Measurements from ENCODE around the gene RBMS1. TPM values are rescaled to one million over a fixed set of nuclear protein-coding genes. Genes with fewer than 3 reads are reported as not detected.

The RBMS1 gene
- total and polyA plus RNA-seq, 2 of the 13 experiments (the other 11 are each of a cell fraction or from before 2014, with no cell fraction given) = 55.5 to 110 TPM

DNA sequence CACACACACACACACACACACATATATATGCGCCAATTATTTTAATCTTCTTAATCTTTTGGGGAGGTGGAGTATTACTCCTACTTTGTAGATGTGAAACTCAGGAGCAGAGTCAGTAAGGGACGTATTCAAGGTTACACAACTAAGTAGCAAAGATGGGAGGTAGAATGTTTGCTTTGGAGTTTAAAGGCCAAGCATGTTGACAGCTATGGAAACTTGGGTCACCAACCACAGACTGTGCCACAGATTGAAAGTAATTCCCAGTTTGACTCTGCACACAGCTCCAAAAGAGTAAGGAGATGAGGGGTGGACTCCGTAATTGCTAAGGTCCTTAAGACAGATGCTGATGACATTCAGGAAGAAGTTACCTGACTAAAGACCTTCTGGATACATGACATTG lies 168.7 kb downstream of the RBMS1 start (continued):
- no peak for TF ChIP-seq UBTF (CRISPR knock-in tag; IDR thresholded peaks at IDR 0.05)
- no peak for TF ChIP-seq DNMT3B (CRISPR knock-in tag; conservative IDR thresholded peaks at IDR 0.05)
- TF ChIP-seq ZNF841 (CRISPR knock-in tag; IDR thresholded peaks at IDR 0.05; ENCODE audit: borderline replicate concordance) = no peak
- TF ChIP-seq TGIF2 (CRISPR knock-in tag; IDR thresholded peaks at IDR 0.05) = peak; percentile 29; the same call in 1 of the 2 replicates
- TF ChIP-seq KMT2A (CRISPR knock-in tag; IDR thresholded peaks at IDR 0.05) = no peak
- TF ChIP-seq, protein P1, sequence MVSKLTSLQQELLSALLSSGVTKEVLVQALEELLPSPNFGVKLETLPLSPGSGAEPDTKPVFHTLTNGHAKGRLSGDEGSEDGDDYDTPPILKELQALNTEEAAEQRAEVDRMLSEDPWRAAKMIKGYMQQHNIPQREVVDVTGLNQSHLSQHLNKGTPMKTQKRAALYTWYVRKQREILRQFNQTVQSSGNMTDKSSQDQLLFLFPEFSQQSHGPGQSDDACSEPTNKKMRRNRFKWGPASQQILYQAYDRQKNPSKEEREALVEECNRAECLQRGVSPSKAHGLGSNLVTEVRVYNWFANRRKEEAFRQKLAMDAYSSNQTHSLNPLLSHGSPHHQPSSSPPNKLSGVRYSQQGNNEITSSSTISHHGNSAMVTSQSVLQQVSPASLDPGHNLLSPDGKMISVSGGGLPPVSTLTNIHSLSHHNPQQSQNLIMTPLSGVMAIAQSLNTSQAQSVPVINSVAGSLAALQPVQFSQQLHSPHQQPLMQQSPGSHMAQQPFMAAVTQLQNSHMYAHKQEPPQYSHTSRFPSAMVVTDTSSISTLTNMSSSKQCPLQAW (CRISPR knock-in tag; IDR thresholded peaks at IDR 0.05) = no peak
- no peak for TF ChIP-seq ZKSCAN1 (IDR thresholded peaks at IDR 0.05; ENCODE audit: low read length)
- TF ChIP-seq NKX3-1 (CRISPR knock-in tag; IDR thresholded peaks at IDR 0.05) = no peak
- TF ChIP-seq ZNF235 (CRISPR knock-in tag; IDR thresholded peaks at IDR 0.05; ENCODE audit: borderline replicate concordance) = no peak
- no peak for TF ChIP-seq CERS6 (CRISPR knock-in tag; IDR thresholded peaks at IDR 0.05)
- no peak for TF ChIP-seq BORCS8-MEF2B (CRISPR knock-in tag; IDR thresholded peaks at IDR 0.05)
- peak; percentile 19; the same call in 1 of the 2 replicates for TF ChIP-seq ZNF331 (CRISPR knock-in tag; IDR thresholded peaks at IDR 0.05)
- peak; percentile 78 for TF ChIP-seq GATAD2A (CRISPR knock-in tag; IDR thresholded peaks at IDR 0.05)
- TF ChIP-seq TRIM24 (CRISPR knock-in tag; IDR thresholded peaks at IDR 0.05) = no peak
- TF ChIP-seq ZNF766 (CRISPR knock-in tag; IDR thresholded peaks at IDR 0.05; ENCODE audit: borderline replicate concordance) = no peak
- no peak for TF ChIP-seq NFKBIZ (CRISPR knock-in tag; IDR thresholded peaks at IDR 0.05)
- TF ChIP-seq ZNF530 (CRISPR knock-in tag; IDR thresholded peaks at IDR 0.05; ENCODE audit: low read depth) = no peak
- TF ChIP-seq SRY (CRISPR knock-in tag; IDR thresholded peaks at IDR 0.05) = no peak
- no peak for TF ChIP-seq ZMYM3 (CRISPR knock-in tag; IDR thresholded peaks at IDR 0.05)
- TF ChIP-seq ZKSCAN8 (CRISPR knock-in tag; IDR thresholded peaks at IDR 0.05; ENCODE audit: borderline replicate concordance) = no peak
- no peak for TF ChIP-seq SUZ12 (IDR thresholded peaks at IDR 0.05; ENCODE audit: low read depth, low read length)
- 0 out of 2 replicates have a peak, but pooled peaks have one; percentile 50 for TF ChIP-seq FOXJ3 (CRISPR knock-in tag; IDR thresholded peaks at IDR 0.05; ENCODE audit: borderline replicate concordance)
- TF ChIP-seq, protein P2, sequence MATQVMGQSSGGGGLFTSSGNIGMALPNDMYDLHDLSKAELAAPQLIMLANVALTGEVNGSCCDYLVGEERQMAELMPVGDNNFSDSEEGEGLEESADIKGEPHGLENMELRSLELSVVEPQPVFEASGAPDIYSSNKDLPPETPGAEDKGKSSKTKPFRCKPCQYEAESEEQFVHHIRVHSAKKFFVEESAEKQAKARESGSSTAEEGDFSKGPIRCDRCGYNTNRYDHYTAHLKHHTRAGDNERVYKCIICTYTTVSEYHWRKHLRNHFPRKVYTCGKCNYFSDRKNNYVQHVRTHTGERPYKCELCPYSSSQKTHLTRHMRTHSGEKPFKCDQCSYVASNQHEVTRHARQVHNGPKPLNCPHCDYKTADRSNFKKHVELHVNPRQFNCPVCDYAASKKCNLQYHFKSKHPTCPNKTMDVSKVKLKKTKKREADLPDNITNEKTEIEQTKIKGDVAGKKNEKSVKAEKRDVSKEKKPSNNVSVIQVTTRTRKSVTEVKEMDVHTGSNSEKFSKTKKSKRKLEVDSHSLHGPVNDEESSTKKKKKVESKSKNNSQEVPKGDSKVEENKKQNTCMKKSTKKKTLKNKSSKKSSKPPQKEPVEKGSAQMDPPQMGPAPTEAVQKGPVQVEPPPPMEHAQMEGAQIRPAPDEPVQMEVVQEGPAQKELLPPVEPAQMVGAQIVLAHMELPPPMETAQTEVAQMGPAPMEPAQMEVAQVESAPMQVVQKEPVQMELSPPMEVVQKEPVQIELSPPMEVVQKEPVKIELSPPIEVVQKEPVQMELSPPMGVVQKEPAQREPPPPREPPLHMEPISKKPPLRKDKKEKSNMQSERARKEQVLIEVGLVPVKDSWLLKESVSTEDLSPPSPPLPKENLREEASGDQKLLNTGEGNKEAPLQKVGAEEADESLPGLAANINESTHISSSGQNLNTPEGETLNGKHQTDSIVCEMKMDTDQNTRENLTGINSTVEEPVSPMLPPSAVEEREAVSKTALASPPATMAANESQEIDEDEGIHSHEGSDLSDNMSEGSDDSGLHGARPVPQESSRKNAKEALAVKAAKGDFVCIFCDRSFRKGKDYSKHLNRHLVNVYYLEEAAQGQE (IDR thresholded peaks at IDR 0.05; ENCODE audit: borderline replicate concordance in 1 of 2, low read depth in 1 of 2, low read length in 2 of 2) = no peak
- no peak for TF ChIP-seq SOX6 (IDR thresholded peaks at IDR 0.05)
- peak; percentile 61; the same call in 1 of the 2 replicates for TF ChIP-seq SOX6 (CRISPR knock-in tag; IDR thresholded peaks at IDR 0.05)
- no peak for TF ChIP-seq SOX5 (CRISPR knock-in tag; IDR thresholded peaks at IDR 0.05; ENCODE audit: borderline replicate concordance)

Measured in HepG2 (cell line).